GM19324 (cell line): ENCODE measurements around the gene OR9K2.
"Not testable (repeated sequence)": the region's sequence is repeated elsewhere in the genome, so short reads cannot be mapped to it uniquely, and the experiment has no call there.

Experiments
- ATAC-seq: cut with Tn5 transposase; IDR thresholded peaks from one replicate; pipeline ENCODE4 v1.9.1; 2021; ENCODE audit warnings: mild to moderate bottlenecking, moderate library complexity; ENCODE audit not compliant: unreplicated experiment, low FRiP score

The OR9K2 gene, protein sequence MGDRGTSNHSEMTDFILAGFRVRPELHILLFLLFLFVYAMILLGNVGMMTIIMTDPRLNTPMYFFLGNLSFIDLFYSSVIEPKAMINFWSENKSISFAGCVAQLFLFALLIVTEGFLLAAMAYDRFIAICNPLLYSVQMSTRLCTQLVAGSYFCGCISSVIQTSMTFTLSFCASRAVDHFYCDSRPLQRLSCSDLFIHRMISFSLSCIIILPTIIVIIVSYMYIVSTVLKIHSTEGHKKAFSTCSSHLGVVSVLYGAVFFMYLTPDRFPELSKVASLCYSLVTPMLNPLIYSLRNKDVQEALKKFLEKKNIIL

DNA sequence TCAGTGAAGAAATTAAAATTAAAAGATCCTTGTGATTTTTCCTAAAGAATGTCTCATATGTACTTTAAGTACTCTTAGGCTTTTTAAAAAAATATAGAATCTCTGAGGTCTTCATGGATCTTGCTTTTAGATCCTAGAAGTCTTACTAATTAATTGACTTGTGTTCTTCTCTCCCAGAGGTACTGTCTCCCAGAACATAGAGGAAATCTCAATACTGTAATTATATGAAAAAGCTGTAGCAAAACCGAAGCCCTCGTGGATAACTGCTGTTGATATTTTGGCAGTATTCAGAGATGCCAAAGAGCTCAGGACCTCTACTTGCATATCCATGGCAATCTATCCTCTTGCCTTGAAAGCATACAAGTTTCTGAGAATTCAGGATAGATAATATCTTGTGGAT lies at the start of gene OR9K2:
OR9K2 (plus strand) TSS at position 301 of the 400 bp plus-strand sequence. CDS start 3,429 bp downstream, outside the sequence.
- ATAC-seq, result no peak

DNA sequence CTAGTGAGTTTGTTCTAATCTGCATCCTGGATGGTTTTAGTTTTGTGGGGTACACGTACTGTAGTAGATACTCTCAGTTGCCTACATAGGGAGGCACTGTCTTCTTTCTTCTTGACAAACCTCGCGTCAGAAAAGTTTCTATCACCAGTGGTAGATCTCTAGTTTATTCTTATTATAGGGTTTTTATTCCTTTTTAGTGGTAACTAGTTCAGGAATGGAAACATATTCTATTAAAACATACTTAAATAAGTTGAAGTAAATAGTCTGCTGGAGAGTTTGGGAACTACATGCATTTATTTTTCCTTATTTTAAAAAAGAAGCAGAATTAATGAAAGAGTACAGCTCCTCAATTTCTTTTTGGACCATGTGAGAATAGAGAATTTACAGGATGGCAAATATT lies 33.6 kb upstream of the OR9K2 start:
- no peak for ATAC-seq

DNA sequence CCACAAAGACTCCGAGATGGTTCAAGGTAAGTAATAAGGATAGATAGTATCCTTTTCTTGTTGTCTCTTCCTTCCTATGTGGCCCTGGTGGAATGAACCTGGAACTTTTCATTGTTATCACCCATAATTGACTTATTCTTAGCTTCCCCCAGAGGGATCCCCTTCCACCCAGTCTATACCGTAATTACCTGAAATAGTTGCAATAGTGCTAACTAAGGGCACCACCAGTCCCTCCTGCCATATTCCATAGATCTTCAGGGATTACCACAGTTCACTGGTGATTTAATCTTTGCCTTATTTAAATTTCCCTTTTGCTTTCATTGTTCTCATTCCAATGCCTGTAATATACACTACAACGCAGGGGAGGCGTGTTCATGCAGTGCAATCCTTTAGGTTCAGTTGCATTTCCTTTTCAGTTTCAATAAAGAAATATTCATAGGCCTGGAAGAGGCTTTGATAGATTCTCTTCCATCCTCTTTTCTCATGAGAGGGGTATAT lies 13.8 kb upstream of the OR9K2 start:
- ATAC-seq, result no peak

DNA sequence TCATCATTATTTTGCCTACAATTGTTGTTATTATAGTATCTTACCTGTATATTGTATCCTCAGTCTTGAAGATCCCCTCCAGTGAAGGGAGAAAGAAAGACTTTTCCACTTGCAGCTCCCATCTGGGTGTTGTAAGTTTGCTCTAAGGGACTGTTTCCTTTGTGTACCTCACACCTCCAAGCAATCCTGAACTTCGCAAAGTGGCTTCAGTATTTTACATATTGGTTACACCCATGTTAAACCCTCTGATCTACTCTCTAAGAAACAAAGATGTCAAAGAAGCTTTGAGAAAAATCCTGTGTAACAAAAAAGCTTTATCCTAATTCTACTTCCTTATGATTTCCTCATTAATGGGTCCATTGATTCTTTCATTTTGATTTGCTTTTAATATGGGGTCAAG lies 10.1 kb upstream of the OR9K2 start:
- ATAC-seq, result no peak

DNA sequence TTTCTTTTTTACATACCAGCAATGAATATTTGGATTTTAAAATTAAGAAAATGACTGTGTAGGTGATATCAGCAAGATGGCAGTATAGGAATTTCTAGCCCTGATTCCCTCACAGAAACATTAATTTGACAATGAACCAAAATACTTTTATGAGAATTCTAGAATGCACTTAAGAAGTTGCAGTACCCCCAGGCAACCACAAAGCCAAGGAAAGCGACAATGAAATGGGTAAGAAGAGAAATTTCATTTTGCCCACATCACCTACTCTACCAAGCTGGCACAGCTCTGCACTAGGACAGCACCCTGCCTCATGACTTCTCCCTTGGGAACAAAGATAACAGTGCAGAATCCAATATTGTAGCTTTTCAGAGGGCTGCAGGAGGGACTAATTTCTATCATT lies 6.6 kb downstream of the OR9K2 start:
- no peak for ATAC-seq

DNA sequence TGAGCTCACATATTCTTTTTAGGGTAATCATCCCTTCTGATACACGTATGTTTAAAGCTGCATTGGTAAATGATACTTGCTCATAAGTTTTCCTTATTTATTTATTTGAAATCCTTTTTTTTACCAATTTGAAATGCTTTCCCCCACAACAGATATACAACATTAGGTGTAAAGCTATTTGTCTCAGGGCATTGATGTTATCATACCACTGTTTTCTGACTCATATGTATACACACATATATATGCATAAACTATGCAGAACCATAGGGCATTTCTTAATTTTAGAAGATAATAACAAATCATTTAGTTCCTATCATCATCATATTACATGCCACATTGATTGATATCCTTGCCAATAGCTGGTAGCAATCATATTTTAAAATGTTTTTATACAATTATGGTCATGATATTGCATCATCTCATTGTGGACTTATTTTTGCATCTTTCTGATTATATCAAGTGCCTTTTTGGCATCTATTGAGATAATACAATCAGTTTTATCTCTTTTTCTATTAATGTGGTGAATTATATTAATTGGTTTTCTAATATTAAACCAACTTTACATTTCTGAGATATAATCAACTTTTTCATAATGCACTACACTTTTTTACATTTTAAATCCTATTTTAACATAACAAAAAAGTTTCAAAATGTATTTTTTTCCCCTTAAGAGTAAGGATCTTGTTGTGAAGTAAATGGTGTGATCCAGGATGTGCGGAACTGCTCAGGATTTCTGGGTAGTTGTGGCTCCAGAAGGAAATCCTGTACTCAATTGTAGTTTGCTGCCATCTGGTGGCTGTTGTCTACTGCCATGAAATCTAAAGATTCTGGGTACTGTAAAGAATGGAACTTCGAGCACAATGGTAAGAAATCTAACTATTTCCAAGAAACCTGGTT lies 16.7 kb downstream of the OR9K2 start:
- ATAC-seq, result no peak

DNA sequence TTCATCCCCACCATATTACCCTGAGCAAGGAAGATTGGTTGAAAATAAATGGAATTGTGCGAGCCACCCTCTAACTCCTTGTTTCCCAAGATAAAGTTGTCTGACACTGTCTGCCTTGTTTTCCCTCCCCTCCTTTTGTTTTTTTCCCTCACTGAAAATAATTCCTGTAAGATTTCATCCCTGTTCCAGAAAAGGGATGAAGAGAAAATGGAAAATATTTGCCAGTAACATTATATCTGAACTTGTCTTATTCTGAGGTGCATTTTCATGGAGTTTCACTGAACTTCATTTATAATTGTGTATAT lies 17.3 kb downstream of the OR9K2 start:
- no peak for ATAC-seq

DNA sequence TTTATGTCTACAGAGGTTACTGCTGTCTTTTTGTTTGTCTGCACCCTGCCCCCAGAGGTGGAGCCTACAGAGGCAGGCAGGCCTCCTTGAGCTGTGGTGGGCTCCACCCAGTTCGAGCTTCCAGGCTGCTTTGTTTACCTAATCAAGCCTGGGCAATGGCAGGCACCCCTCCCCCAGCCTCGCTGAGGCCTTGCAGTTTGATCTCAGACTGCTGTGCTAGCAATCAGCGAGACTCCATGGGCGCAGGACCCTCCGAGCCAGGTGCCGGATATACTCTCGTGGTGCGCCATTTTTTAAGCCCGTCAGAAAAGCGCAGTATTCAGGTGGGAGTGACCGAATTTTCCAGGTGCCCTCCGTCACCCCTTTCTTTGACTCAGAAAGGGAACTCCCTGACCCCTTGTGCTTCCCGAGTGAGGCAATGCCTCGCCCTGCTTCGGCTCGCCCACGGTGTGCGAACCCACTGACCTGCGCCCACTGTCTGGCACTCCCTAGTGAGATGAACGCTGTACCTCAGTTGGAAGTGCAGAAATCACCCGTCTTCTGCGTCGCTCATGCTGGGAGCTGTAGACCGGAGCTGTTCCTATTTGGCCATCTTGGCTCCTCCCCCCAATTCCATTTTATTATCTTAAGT lies 40.9 kb downstream of the OR9K2 start:
- not testable (repeated sequence) for ATAC-seq

DNA sequence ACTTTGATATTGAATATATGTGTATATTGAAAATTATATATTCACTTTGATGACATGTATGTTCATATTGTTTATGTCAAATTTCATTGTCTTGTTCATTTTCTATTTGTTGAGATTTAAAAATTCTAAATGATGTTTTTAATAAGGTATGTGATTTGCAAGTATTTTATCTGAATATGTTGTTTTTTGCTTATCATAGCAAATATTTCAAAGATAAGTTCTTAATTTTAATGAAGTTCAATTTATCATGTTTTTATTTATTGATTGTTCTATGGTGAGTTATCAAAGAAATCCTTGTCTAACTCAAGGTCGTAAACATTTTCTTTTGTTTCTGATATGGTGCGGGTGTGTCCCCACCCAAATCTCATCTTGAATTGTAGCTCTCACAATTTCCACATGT lies 45.2 kb downstream of the OR9K2 start:
- no peak for ATAC-seq

DNA sequence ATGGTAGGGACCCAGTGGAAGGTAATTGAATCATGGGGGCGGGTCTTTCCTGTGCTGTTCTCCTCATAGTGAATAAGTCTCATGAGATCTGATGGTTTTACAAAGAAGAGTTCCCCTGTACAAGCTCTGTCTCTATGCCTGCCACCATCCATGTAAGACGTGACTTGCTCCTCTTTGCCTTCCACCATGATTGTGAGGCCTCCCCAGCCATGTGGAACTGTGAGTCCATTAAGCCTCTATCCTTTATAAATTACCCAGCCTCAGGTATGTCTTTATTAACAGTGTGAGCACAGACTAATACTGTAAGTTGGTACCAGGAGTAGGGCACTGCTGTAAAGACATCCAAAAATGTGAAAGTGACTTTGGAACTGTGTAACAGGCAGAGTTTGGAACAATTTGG lies 45.6 kb downstream of the OR9K2 start:
- not testable (repeated sequence) for ATAC-seq

DNA sequence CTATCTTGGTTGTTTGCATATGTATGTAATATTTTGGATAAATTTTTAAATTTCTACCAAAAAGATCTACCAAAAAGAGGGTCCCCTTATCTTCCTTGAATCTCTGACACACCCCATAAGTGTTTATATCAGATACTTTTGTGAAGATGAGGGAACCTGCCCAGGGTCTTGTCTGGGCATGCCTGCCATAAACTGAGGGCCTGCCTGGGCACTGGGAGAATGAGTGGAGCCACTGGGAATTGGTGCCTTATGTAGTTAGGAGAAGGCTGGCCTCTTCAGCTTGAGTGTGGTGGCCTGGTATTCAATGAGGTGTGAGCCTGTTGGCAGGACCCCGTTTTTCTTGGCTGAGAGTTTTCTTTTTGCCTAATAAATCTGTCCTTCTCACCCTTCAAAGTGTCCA lies 46.5 kb downstream of the OR9K2 start:
- no peak for ATAC-seq

DNA sequence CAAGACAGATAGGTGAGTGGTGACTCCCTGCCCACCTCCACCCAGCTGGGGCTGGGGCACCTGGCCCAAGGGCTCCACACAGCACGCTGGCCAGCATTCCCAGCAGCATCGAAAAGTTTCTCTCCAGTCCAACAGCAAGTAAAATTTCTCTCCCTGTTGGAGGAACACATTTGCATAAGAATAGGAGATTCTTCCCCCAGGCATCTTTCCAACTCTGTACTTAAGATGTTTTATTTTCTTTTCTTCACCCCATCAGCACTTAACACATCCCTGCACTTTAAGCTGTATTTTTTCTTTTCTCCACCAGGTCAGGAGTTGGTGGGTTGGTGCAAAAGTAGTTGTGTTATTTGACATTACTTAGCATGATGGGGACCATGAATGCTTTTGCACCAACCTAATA lies 47.2 kb downstream of the OR9K2 start:
- ATAC-seq, result no peak
